ENCODE results near the gene DACT3.

GRCh38 chr19:46644720-46645119 is 16.3 kb downstream of the DACT3 start:
- TF ChIP-seq GATA2 (IDR thresholded peaks at IDR 0.05; ENCODE audit: low read depth, low read length) (no peak), GATA3 (IDR thresholded peaks at IDR 0.05; ENCODE audit: low read depth, low read length) (no peak)

All from SH-SY5Y (cell line).